Measurements from ENCODE around the gene OAF. TPM values are rescaled to one million over a fixed set of nuclear protein-coding genes. Genes with fewer than 3 reads are reported as not detected.

The OAF gene
- total RNA-seq, 1 donor from 2014 or later = 67.5 TPM

DNA sequence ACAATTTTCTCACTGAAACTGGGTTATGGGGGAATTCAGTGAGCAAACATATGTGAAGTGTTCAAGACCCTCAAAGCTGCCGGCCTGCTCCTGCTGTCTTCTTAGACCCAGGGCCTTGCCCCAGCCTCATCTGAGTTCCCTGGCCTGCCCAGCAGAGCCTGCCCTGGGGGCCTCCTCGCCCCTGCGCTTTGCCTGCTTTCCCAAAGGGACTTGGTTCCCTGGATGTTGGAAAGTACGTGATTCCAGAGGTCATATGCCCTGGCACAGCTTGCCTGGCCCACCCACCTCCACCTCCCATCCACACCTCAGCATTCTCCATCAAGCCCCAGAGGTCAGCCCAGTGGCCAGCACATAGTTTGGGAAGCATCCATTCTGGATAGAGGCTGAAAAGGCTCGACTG is 15.4 kb downstream of the OAF start:
- no peak for DNase-seq (ENCODE audit: extremely low spot score, unreplicated experiment)
- TF ChIP-seq CTCF (conservative IDR thresholded peaks at IDR 0.05) = no peak
- Mint-ChIP-seq H3K27me3 (peaks cover 3% of the 10 kb centered on the region), H3K27ac (peak overlapping the region; percentile 57), H3K4me3 (no peak overlapping the region), H3K9me3 (no peaks in the 10 kb centered on the region), H3K36me3 (peaks cover 3% of the 10 kb centered on the region), H3K4me1 (ENCODE audit: unreplicated experiment) (peaks cover 36% of the 10 kb centered on the region)

DNA sequence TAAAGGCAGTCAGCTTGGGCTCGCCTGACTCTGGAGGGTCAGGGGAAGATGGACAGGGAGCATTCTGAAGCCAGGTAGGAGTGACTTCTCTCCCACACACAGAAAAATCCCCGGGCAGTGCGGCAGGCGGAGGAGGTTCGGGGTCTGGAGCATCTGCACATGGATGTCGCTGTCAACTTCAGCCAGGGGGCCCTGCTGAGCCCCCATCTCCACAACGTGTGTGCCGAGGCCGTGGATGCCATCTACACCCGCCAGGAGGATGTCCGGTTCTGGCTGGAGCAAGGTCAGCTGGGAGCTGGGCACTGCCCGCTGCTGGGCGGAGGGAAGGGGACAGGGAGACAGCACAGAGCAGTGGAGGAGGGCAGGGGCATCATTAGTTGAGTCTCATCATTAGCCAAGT is 15.9 kb downstream of the OAF start:
- H3K4me1 Mint-ChIP-seq (ENCODE audit: unreplicated experiment) = peaks cover 33% of the 10 kb centered on the region
- H3K4me3 Mint-ChIP-seq = no peak overlapping the region
- peaks cover 3% of the 10 kb centered on the region for H3K36me3 Mint-ChIP-seq
- H3K9me3 Mint-ChIP-seq = no peaks in the 10 kb centered on the region
- no peak for TF ChIP-seq CTCF (conservative IDR thresholded peaks at IDR 0.05)
- H3K27ac Mint-ChIP-seq = no peak overlapping the region
- peaks cover 7% of the 10 kb centered on the region for H3K27me3 Mint-ChIP-seq
- no peak for DNase-seq (ENCODE audit: extremely low spot score, unreplicated experiment)

DNA sequence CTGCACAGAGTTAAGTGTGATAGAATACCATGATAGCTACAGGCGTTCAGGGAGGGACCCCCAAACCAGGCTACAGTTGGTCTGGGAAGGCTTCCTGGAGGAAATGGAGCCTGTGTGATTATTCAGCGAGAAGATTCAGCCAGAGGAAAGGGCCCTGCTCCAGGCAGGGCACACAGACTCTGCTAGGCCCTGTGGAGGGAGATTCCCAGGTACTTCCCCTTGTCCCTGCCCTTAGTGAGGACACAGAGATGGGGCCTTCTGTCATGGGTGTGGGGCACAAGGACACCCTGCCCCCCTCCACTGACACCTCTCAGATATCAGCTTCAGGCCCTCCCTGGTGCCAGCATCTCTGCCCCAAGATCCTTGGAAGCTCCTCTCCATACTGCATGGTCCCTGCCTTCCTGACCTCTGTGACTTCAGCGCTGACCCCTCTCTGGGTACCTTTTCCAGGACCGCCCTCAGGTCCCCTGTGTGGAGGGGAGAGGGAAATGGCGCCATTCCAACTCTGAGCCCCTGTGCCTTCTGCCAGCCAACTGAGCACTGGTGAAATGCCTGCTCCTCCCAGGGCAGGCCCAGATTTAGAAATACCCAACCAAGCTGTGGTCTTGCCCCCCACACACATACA is 16.5 kb downstream of the OAF start:
- no peak overlapping the region for H3K4me3 Mint-ChIP-seq
- H3K27me3 Mint-ChIP-seq = peaks cover 8% of the 10 kb centered on the region
- DNase-seq (ENCODE audit: extremely low spot score, unreplicated experiment) = no peak
- H3K9me3 Mint-ChIP-seq = no peaks in the 10 kb centered on the region
- peaks cover 3% of the 10 kb centered on the region for H3K36me3 Mint-ChIP-seq
- H3K27ac Mint-ChIP-seq = no peak overlapping the region
- H3K4me1 Mint-ChIP-seq (ENCODE audit: unreplicated experiment) = peaks cover 33% of the 10 kb centered on the region
- no peak for TF ChIP-seq CTCF (conservative IDR thresholded peaks at IDR 0.05)

GRCh38 chr11:120228794-120229384 is 18.1 kb downstream of the OAF start:
- Mint-ChIP-seq H3K27ac (no peak overlapping the region), H3K4me1 (ENCODE audit: unreplicated experiment) (peaks cover 29% of the 10 kb centered on the region), H3K27me3 (peaks cover 16% of the 10 kb centered on the region), H3K4me3 (no peak overlapping the region), H3K36me3 (peaks cover 3% of the 10 kb centered on the region), H3K9me3 (no peaks in the 10 kb centered on the region)
- DNase-seq (ENCODE audit: extremely low spot score, unreplicated experiment) = no peak
- TF ChIP-seq CTCF (conservative IDR thresholded peaks at IDR 0.05) = peak; percentile 30

DNA sequence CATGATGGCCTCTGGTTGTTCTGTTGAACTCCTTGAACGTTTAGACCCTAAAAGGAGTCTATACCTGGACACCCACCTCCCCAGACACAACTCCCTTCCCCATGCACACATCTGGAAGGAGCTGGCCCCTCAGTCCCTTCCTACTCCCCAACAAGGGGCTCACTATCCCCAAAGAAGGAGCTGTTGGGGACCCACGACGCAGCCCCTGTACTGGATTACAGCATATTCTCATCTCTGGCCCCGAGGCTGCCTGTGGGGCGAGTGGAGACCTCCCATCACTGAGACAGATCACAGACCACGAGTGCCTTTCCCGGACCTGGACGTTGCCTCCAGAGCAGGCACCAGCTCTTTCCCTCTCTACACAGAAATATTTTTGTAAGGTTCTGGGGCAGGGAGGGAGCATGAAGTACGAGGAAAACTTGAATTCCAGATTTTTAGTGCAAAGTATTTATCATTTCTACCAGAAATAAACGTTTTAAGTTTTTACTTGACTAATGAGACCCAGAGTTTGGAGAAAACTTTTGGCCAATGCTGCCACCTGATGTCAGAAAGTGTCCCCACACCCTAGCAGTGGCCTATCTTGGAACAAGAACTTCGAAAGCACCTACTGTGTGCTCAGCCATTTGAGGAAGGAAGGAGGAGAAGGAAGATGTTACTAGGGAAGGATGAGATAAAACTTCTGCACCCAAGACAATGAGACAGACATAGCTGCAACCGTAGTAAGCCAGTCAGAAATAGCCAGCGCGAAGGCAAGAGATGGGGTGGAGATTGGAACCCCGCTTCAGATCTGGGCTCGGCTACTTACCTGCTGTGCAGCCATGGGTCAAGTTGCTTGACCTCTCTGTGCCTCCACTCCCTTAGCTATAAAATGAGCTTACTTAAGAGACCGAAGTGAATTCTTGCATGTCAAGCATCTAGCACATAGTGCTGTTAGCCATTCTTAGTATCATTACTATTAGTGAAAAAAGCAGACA is 18.9 kb downstream of the OAF start:
- no peak for DNase-seq (ENCODE audit: extremely low spot score, unreplicated experiment)
- H3K9me3 Mint-ChIP-seq = no peaks in the 10 kb centered on the region
- H3K4me3 Mint-ChIP-seq = no peak overlapping the region
- peaks cover 3% of the 10 kb centered on the region for H3K36me3 Mint-ChIP-seq
- peaks cover 22% of the 10 kb centered on the region for H3K4me1 Mint-ChIP-seq (ENCODE audit: unreplicated experiment)
- peak; percentile 83 for TF ChIP-seq CTCF (conservative IDR thresholded peaks at IDR 0.05)
- peaks cover 24% of the 10 kb centered on the region for H3K27me3 Mint-ChIP-seq
- H3K27ac Mint-ChIP-seq = no peak overlapping the region
